Measurements from ENCODE around the gene NPFFR2.

GRCh38 chr4:72067051-72067450 is 35.3 kb downstream of the NPFFR2 start:
- TF ChIP-seq CTCF (conservative IDR thresholded peaks at IDR 0.05 in 1 of 2, IDR thresholded peaks at IDR 0.05 in 1 of 2; ENCODE audit: low read depth in 1 of 2, low read length in 2 of 2), result no peak
- TF ChIP-seq EZH2 (IDR thresholded peaks at IDR 0.05; ENCODE audit: low read length, missing control alignments), result no peak
